Pons (tissue), 1 donor: Measurements from ENCODE around the gene PI16.

Experiments
- DNase-seq: peaks from one replicate; pipeline ENCODE4 v3.0.0-alpha.2; 2016; ENCODE audit warnings: low spot score

PI16 gene

DNA sequence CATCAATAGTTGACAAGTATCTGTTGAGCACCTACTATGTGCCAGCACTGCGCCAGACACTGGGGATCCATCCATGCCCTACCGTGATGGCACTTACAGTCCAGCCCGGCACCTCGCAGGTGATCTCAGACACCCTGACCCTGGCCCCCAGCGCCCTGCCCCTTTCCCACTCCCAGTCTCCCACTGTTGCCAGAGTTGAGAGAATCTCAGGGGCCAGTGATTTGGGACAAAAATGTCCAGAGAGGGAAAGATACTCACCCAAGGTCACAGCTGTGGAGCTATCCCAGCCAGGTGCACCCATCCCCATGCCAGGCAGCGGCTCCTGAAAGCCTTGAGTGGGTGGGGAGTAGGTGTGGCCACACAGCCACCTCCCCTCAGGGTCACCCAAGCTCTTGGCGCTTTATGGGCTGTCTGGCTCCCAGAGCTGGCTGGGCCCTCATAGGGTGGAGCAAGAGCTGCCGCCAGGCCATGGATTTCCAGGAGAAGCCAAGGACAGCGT lies 3.3 kb downstream of the PI16 start:
- no peak for DNase-seq

DNA sequence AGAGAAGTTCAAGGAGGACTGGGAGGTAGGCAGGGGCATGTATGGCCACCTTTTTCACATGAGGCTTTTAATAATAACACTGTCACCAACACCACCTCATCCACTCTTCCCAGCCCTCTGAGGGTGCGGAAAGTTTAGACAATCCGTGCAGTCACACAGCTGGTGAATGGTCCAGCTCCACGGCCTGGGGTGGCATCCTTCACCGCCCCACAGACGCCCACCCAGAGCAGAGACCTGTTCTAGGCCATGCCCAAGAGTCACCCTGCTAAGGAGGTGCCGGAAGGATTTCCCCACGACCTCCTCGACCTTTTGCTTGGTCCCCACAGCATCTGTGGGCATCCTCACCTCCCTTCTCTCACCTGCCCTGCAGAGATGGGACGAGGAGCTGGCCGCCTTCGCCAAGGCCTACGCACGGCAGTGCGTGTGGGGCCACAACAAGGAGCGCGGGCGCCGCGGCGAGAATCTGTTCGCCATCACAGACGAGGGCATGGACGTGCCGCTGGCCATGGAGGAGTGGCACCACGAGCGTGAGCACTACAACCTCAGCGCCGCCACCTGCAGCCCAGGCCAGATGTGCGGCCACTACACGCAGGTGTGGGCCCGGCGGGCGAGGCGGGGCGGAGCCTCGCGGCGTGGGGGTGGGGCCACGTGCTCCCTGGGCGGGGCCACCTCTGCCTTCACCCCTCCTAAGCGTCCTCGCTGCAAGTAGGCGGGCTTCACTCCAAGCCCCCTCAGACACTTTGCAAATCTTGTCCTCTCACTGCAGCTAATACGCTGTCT lies 4.4 kb downstream of the PI16 start:
- no peak for DNase-seq

DNA sequence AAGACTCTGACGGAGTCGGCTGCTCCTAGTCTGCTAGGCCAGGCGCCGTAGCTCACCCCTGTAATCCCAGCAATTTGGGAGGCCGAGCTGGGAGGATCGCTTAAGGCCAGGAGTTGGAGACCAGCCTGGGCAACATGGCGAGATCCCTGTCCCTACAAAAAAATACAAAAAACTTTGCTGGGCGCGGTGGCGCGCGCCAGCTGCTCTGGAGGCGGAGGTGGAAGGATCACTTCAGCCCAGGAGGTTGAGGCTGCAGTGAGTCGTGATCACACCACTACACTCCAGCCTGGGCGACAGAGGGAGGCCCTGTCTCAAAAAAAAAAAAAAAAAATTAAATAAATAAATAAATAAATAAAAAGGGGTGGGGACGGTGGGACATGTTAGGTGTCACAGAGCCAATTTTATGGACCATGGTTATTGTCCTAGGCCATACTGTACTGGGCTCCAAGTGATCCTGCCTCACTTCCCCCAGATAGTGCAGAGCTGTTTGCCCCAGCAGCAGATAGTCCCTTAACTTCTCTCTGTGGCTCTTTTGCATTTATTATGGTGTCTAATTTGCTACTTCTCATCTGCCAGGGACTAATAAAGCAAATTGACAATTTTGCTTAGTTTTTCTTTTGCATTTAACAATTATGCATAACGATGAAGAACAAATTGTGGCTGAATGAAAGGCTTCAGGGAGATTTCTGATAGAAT lies 5.2 kb downstream of the PI16 start:
- no peak for DNase-seq

DNA sequence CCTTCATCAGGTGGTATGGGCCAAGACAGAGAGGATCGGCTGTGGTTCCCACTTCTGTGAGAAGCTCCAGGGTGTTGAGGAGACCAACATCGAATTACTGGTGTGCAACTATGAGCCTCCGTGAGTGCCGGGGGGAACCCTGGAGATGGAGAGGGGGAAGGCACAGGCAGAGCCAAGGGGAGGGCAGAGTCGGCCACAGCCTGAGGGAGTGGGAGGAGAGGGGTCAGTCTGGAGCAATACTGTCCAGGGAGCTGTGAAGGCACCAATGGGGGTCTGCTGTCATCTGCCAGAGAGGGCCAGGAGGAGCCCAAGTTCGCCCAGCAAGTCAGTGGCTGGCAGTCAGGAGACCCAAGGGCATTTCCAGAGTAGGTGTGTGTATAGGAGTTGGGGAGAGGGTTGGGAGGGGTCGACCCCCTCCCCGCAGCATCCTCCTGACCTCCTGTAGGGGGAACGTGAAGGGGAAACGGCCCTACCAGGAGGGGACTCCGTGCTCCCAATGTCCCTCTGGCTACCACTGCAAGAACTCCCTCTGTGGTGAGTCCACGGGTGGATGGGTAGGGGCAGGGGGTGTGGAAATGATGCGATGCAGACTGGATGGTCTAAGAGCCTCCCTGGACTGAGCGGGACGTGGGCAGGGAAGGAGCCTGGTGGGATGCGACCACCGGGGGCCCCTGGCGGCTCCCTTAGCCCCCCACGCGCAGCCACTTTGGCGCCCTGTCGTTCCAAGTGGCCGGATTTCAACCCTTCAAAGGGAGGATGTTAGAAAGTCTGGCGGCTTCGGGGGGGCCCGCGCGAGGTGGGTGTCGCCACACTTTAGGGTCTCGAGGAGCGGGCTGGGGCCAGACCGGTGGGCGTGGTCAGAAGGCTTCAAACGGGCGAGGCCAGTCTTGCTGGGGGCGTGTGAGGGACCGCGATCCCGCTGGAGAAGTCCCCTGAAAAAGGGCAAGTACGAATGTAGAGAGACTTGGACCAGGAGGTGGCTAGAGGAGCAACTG lies 7.2 kb downstream of the PI16 start:
- no peak for DNase-seq

DNA sequence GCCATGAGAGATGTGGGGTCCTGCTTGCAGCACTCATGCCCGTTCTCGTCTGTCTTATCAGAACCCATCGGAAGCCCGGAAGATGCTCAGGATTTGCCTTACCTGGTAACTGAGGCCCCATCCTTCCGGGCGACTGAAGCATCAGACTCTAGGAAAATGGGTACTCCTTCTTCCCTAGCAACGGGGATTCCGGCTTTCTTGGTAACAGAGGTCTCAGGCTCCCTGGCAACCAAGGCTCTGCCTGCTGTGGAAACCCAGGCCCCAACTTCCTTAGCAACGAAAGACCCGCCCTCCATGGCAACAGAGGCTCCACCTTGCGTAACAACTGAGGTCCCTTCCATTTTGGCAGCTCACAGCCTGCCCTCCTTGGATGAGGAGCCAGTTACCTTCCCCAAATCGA lies 8.3 kb downstream of the PI16 start:
- peak; percentile 83 for DNase-seq

DNA sequence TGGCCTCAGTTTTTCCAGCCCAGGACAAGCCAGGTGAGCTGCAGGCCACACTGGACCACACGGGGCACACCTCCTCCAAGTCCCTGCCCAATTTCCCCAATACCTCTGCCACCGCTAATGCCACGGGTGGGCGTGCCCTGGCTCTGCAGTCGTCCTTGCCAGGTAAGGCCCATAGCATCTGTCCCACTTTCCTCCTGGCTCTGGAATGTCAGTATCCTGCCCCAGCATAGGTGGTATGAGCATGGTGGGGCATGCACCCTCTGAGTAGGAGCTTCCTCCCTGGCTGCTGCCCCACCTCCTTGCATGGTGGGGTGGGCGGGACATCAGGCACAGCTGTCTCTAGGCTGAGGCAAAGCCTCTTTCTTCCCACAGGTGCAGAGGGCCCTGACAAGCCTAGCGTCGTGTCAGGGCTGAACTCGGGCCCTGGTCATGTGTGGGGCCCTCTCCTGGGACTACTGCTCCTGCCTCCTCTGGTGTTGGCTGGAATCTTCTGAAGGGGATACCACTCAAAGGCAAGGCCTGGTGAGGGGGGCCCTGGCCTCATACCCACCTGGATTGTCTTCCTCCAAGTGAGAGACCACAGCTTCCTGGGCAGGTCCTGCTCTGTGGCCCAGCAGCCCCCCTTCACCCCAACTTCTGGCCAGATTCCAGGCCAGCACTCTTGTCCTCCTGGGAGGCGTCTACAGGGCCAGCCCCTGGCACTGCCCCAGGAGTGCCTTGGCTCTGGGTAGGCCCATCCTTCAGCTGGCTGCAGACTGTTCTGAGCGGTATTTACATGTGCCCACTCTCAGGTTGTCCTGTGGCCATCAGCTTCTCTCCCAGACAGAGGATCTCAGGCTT lies 9.1 kb downstream of the PI16 start:
- DNase-seq: no peak

DNA sequence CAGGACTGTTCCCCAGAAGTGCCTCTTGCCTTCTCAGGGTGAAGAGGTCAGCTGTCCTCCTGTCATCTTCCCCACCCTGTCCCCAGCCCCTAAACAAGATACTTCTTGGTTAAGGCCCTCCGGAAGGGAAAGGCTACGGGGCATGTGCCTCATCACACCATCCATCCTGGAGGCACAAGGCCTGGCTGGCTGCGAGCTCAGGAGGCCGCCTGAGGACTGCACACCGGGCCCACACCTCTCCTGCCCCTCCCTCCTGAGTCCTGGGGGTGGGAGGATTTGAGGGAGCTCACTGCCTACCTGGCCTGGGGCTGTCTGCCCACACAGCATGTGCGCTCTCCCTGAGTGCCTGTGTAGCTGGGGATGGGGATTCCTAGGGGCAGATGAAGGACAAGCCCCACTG lies 9.8 kb downstream of the PI16 start:
- no peak for DNase-seq

DNA sequence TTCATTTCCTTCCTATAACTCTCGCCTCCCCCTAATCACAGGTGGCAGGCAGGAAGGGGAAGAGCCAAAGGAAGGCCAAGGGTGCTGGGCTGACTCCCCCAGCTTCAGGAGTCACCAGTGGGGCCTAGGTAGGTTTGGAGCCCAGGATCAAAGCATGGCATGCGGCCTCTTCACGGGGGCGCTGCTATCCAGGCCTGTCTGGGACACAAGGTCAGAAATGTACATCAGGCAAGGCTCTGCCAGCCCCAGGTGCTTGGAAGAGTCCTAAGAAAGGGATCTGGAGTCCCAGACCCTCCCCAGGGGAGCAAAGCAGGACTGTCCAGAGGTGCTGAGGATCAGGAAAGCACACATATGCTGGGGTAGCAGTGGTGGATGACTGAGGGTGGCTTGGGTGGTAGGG lies 10.4 kb downstream of the PI16 start:
- DNase-seq: no peak

DNA sequence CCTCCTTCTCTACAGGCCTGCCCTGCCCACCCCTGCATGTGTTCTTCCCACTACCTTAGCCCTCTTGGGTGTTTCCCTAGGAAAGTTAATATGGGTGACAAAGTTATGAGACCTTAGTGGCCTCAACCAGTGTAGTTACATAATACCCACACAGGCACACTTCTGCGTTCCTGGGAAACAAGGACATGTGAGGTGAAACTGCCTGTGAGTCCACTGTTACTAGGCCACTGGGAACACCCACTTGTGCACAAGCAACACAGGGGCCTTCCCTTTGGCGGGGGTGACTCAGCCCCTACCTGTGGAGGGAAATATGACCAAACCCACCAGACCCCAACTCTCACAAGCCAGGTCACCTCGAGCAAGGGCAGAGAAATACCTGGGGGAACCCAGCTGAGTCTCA lies 12.8 kb downstream of the PI16 start:
- no peak for DNase-seq

DNA sequence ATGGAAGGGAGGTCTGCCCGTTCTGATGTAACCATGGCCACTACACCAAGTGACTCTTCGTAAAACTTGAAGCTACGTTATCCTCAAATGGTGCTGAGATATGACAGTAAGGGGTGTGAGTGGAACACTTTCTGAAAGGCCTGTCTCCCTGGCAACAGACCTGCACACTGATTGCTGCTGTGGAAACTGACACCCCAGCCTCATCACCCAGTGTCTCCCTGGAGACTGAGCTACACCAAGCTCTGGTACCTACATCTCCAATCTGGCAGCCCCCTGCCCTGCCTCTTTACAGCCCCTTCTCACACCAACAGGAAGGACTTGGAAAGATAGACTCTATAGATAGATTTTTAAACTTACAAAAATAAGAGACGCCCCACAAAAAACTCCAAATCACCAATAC lies 13.2 kb downstream of the PI16 start:
- no peak for DNase-seq

DNA sequence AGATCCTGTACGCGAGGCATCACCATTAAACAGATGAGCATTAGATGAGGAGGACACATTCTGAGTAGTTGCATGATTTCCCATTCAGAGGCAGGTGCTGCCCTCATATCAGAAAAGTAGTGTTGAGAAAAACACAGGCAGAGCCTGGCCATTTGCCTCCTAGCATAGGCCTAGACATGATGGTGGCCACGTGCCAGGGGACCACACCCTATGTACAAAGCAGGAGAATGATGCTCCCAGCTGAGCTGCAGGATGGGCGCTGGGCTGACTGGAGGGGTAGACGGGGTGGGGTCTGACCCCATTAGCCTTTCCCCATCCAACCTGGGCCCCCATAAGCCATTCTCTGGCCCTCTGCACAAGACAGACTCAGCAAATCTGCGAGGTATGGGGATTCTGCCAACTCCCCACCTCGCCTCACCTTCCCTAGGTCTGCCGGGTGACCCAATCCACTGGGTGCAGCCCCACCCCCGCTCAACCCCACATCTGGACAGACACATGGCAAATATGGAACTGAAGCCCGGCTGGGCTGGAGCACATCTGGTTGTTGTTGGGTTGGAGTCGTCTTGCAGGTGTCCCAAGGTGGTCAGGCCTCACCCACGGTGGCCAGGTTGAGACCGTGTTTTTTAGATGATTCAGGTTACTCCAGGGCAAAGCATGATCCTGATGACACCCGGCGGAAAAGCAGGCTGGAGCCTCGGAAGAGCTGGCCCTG lies 13.9 kb downstream of the PI16 start:
- no peak for DNase-seq

DNA sequence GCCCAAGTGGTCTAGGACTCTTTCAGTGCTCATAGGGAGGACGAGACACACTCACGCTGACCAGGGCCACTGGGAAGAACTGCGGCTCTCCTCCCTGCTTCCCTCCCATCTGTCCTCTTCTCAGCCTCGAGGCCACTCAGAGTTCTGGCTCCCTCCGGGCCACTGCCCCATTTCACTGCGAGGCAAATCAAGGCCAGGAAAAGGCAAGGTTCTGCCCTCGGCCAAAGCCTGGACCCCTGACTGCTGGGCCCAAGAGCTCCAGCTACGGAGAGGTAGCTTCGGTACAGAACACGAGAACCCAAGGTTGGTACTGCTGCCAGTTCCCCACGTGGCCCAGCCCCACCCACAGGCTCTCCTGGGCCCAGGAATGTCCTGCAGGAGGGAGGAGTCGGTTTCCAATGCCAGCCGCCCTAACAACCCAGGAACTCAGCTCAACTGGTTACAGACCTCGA lies 14.7 kb downstream of the PI16 start:
- DNase-seq: no peak

DNA sequence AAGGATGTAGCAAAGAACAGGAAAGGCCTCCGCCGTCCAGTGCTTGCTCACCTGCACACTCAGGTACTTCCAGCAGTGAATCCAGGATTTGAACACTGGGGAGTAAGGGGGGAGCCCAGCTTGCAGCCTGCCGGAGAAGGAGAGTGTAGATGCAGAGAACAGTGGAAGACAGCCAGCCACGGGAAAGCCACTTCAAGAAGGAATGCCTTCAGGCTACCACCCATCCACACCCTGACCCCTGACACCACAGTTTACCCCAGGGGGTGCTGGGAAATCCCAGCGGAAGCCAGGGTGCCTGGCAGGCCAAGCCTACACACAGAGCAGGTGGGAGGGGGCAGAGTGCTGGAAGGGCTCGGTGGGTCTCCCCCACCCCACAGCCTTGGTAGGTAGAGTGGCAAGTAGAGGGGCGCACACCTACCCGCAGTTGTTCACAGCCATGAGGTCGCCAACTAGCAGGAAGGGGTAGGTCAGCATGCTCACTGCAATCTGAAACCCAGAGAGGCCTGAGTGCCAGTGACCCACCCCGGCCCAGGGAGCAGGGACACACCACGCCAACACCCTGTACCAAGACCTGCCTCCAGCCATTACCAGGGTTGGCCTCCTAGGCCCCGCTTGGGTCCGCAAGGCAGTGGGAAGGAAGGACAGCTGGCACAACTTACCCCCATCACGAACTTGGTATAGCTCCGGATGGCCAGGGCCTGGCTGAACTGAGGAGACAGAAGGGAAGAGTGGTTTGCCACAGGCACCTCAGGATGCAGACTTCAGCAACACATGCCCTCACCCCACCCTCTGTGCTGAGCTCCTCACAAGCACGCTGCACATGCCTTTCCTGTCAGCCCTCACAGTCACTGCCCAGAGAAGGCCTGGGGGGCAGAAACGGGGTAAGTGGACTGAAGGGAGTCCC lies 15.7 kb downstream of the PI16 start:
- no peak for DNase-seq

DNA sequence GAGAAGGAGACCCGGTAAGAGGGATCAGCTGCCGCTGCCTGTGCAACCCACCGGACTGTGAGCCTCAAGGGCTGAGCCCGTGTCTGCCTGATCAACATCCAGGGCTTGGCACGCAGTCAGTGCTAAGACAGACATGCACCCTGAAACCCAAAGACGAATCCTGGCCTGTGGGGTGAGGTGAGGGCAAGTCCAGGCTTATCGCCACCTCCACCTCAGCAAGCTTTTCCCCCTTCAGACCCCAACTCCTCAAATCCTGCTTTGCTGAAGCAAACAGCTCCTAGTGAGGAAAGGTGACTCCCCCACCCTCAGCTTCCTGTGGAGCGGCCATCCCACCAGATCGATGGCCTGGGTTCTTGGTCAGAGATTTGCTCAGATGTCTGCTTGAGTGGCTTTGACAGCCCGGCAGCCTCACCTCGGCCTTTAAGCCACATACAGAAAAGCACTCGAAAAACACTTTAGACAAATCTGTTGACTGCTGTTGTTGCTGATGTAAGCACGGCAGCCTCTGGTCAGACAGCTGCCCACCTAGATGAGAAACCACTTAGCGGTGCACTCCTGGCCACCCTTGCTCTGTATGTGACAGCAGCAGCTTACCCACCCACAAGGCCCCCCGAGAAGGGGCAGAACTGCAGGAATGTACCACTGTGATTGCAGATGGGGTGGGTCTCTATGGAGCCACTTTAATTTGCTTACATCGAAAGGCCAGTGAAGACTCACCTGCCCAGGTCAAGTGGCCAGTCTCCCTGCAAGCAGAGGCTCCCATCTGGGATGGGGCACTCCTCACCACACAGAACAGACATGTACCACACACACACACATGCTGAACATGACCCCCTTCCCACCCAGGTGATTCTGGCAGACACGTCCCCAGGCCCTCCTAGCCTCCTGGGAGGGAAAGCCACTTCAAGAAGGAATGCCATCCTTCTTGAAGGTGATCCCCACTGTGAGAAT lies 16.6 kb downstream of the PI16 start:
- no peak for DNase-seq

DNA sequence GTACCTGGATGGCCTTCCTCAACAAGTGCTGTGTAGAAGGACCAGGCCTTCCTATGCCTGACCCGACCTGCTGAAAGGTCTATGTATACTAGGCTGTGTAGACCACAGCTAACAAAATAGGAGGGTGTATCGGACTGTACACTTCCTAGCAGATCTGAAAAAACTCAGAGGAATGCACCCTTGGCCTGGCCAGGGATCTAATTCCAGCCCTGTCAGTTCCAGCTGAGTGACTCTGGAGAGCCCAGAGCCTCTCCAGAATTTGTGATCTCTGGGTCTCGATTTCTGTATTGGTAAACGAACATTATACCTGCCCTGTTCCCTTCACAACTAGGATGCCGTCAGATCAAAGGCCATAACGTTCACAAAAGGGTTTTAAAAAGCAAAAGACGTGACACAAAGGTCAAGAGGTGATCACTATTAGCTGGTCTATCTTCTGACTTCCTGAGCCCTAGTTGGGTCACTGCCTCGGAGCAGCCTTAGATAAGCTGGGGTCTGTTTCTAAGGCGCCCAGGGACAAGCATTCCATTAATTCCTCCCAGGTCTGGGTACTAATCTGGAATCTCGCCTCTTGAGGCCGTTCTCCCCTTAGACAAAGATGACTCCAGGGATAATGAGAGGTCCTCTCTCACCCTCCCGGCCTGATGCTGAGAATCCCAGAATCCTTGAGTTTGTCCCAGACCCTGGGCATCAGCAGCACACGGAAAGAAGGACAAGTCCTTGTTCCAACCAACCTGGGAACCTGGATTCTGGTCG lies 17.6 kb downstream of the PI16 start:
- no peak for DNase-seq

DNA sequence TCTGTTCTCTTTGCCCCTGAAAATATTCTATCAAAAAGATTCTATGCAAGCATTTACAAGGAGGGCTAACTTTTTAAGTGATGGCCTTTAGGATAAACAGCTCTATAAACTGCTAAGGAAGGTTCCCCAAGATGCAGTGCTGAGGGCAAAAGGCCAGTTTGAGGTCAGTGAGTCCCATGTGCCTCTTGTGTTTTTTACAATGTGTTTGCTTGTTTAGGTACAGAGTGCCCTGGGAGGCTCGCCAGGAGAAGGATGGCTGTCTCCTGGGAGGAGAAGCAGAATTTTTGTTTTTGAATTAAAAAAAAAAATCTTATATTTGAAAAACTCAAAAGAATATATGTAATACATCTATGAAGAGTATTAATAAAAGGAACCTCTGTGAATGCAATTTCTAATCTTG lies 18.7 kb downstream of the PI16 start:
- peak; percentile 45 for DNase-seq

DNA sequence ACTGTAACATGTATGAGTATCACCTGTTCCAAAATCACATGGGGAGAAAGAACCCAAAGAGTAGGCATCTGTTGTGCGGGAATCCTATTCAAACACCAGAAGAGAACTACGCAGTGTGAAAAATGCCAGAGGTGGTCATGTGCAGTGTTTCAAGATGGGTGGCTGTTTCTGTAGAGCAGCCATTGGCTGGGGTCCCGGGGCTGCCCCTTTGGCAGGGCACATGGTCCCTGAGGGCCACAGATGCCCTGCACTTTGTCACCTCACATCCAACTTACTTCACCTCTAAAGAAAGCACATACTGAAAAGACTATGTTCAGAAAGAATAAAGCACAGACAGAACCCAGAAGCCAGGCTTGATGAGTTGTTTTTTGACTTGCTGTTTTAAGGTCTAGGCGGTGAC lies 19.1 kb downstream of the PI16 start:
- DNase-seq: no peak
